ENCODE data around the gene MARK3. TPM values are rescaled to one million over a fixed set of nuclear protein-coding genes. Genes with fewer than 3 reads are reported as not detected.
"Not testable (repeated sequence)": the region's sequence is repeated elsewhere in the genome, so short reads cannot be mapped to it uniquely, and the experiment has no call there.

Gene MARK3
- total and polyA plus RNA-seq, 2 donors from 2014 or later = 39.8 to 83.1 TPM

DNA sequence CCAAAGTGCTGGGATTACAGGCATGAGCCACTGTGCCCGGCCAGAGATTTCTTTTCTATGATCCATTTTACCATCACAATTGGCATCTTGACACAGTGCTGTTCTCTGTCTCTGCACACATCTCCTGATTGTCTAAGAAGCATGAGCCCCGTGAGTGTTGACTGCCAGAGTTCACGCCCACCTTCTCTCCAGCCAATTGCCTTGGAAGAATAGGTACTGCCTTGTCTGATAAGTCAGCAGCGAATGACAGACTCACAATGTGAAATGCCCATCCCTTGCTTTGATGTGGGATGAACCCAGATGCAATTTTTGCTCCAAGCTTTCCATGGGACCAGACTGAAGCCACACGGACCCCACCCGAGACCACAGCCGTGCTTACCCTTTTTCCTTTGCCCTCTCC lies 31.9 kb upstream of the MARK3 start:
- Histone ChIP-seq H3K9me3 (ENCODE audit: control insufficient read depth in 2 of 3, insufficient read depth in 1 of 3, low read length in 3 of 3) (no peaks in the 10 kb centered on the region), H3K36me3 (ENCODE audit: control insufficient read depth in 2 of 3, insufficient read depth in 3 of 3, low read length in 3 of 3) (no peaks in the 10 kb centered on the region), H3K27ac (ENCODE audit: low read depth in 2 of 2, low read length in 2 of 2) (no peak overlapping the region), H3K4me1 (ENCODE audit: control insufficient read depth in 2 of 3, insufficient read depth in 2 of 3, low read depth in 1 of 3, low read length in 3 of 3) (peaks cover 0 to 2% (median 0%) of the 10 kb centered on the region in 3 donors), H3K9ac (ENCODE audit: low read length in 3 of 3) (no peak overlapping the region), H3K27me3 (ENCODE audit: control insufficient read depth, insufficient read depth, low read length) (no peaks in the 10 kb centered on the region), H3K4me3 (ENCODE audit: low read length in 3 of 3) (no peak overlapping the region)
- DNase-seq (no peak), FAIRE-seq (no peak)
- intact Hi-C loops (cut with DNase I) = no loop called here
- TF ChIP-seq, protein P1, sequence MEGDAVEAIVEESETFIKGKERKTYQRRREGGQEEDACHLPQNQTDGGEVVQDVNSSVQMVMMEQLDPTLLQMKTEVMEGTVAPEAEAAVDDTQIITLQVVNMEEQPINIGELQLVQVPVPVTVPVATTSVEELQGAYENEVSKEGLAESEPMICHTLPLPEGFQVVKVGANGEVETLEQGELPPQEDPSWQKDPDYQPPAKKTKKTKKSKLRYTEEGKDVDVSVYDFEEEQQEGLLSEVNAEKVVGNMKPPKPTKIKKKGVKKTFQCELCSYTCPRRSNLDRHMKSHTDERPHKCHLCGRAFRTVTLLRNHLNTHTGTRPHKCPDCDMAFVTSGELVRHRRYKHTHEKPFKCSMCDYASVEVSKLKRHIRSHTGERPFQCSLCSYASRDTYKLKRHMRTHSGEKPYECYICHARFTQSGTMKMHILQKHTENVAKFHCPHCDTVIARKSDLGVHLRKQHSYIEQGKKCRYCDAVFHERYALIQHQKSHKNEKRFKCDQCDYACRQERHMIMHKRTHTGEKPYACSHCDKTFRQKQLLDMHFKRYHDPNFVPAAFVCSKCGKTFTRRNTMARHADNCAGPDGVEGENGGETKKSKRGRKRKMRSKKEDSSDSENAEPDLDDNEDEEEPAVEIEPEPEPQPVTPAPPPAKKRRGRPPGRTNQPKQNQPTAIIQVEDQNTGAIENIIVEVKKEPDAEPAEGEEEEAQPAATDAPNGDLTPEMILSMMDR (IDR thresholded peaks at IDR 0.05; ENCODE audit: borderline replicate concordance, extremely low read depth, insufficient read depth) = no peak

DNA sequence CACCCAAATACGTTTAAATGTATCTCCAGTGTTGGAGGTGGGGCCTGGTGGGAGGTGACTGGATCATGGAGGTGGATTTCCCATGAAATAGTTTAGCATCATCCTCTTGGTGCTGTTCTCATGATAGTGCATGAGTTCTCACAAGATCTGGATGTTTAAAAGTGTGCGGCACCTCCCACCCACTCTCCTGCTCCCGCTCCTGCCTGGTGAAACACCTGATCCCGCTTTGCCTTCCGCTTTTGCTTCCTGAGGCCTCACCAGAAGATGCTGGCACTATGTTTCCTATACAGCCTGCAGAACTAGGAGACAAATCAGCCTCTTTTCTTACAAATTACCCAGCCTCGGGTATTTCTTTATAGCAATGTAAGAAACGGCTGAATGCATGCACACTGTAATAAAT lies 31.1 kb upstream of the MARK3 start:
- Histone ChIP-seq H3K27me3 (ENCODE audit: control insufficient read depth, insufficient read depth, low read length) (no peaks in the 10 kb centered on the region), H3K9me3 (ENCODE audit: control insufficient read depth in 2 of 3, insufficient read depth in 1 of 3, low read length in 3 of 3) (no peaks in the 10 kb centered on the region), H3K36me3 (ENCODE audit: control insufficient read depth in 2 of 3, insufficient read depth in 3 of 3, low read length in 3 of 3) (no peaks in the 10 kb centered on the region), H3K4me1 (ENCODE audit: control insufficient read depth in 2 of 3, insufficient read depth in 2 of 3, low read depth in 1 of 3, low read length in 3 of 3) (peaks cover 0 to 2% (median 0%) of the 10 kb centered on the region in 3 donors), H3K9ac (ENCODE audit: low read length in 3 of 3) (no peak overlapping the region), H3K27ac (ENCODE audit: low read depth in 2 of 2, low read length in 2 of 2) (no peak overlapping the region), H3K4me3 (ENCODE audit: low read length in 3 of 3) (no peak overlapping the region)
- FAIRE-seq (no peak), DNase-seq (no peak)
- intact Hi-C loops (cut with DNase I) = no loop called here
- TF ChIP-seq, protein P1 (IDR thresholded peaks at IDR 0.05; ENCODE audit: borderline replicate concordance, extremely low read depth, insufficient read depth) = no peak

DNA sequence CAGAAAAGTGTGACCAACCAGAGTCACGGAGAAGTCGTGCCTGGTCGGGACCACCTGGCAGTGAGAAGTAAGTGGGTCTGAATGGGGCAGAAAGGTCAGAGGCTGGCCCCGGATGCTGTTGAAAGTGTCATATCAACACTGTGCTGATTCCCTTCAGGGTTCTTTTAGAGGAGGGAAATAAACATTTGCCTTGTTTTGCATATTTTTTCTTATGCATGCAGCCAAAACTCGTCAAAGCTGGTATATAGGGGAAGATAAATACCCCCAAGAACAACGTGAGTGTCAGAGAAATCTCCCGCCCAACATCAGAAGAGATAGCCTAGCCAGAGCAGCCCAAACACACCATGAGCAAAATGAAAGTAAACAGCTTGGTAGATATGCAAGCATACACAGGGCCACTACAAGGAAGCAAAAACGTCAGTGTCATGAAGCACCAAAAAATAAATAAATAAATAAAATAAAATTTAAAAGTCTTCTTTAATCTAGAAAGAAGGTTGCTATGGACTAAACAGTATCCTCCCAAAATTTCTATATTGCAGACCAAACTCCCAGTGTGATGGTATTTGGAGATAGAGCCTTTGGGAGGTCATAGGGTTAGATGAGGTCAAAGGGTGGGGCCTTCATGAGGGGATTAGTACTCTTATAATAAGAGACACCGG lies 29.1 kb upstream of the MARK3 start:
- H3K27me3 ChIP-seq (ENCODE audit: control insufficient read depth, insufficient read depth, low read length) = no peaks in the 10 kb centered on the region
- H3K36me3 ChIP-seq (ENCODE audit: control insufficient read depth in 2 of 3, insufficient read depth in 3 of 3, low read length in 3 of 3) = no peaks in the 10 kb centered on the region
- FAIRE-seq (no peak), DNase-seq (no peak)
- no peak overlapping the region for H3K27ac ChIP-seq (ENCODE audit: low read depth in 2 of 2, low read length in 2 of 2)
- H3K4me3 ChIP-seq (ENCODE audit: low read length in 3 of 3) = no peak overlapping the region
- H3K9me3 ChIP-seq (ENCODE audit: control insufficient read depth in 2 of 3, insufficient read depth in 1 of 3, low read length in 3 of 3) = no peaks in the 10 kb centered on the region
- intact Hi-C loops (cut with DNase I) = no loop called here
- no peak overlapping the region for H3K9ac ChIP-seq (ENCODE audit: low read length in 3 of 3)
- TF ChIP-seq, protein P1 (IDR thresholded peaks at IDR 0.05; ENCODE audit: borderline replicate concordance, extremely low read depth, insufficient read depth) = no peak
- H3K4me1 ChIP-seq (ENCODE audit: control insufficient read depth in 2 of 3, insufficient read depth in 2 of 3, low read depth in 1 of 3, low read length in 3 of 3) = peaks cover 0 to 2% (median 0%) of the 10 kb centered on the region in 3 donors

DNA sequence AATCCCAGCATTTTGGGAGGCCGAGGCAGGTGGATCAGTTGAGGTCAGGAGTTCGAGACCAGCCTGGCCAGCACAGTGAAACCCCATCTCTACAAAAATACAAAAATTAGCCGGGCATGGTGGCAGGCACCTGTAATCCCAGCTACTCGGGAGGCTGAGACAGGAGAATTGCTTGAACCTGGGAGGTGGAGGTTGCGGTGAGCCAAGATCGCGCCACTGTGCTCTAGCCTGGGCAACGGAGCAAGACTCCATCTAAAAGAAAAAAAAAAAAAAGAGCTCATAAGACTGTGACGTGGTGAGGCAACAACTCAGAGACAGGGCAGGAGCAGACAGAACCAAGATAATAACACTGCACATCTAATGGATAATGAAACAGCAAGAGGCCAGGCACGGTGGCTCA lies 27.7 kb upstream of the MARK3 start:
- H3K9ac ChIP-seq (ENCODE audit: low read length in 3 of 3); intact Hi-C loops (cut with DNase I); H3K4me1 ChIP-seq (ENCODE audit: control insufficient read depth in 2 of 3, insufficient read depth in 2 of 3, low read depth in 1 of 3, low read length in 3 of 3); H3K36me3 ChIP-seq (ENCODE audit: control insufficient read depth in 2 of 3, insufficient read depth in 3 of 3, low read length in 3 of 3); H3K9me3 ChIP-seq (ENCODE audit: control insufficient read depth in 2 of 3, insufficient read depth in 1 of 3, low read length in 3 of 3); H3K27me3 ChIP-seq (ENCODE audit: control insufficient read depth, insufficient read depth, low read length); H3K27ac ChIP-seq (ENCODE audit: low read depth in 2 of 2, low read length in 2 of 2); FAIRE-seq; DNase-seq; H3K4me3 ChIP-seq (ENCODE audit: low read length in 3 of 3): not testable (repeated sequence)
